ENCODE results near the gene RBM26.

The RBM26 gene

GRCh38 chr13:79289571-79289970 is 116.5 kb downstream of the RBM26 start:
- Histone ChIP-seq H3K79me2 (no peaks in the 10 kb centered on the region), H3K9ac (no peak overlapping the region), H3K27ac (no peak overlapping the region), H3K4me2 (ENCODE audit: low read length) (no peak overlapping the region), H3K4me1 (no peaks in the 10 kb centered on the region), H3K27me3 (ENCODE audit: control insufficient read depth, insufficient read depth, low read length) (no peaks in the 10 kb centered on the region), H3K9me3 (ENCODE audit: control insufficient read depth, low read length) (no peaks in the 10 kb centered on the region), H2AFZ (no peak overlapping the region), H3K4me3 (ENCODE audit: low read depth, low read length) (no peak overlapping the region), H3K36me3 (ENCODE audit: control insufficient read depth, insufficient read depth, low read length) (no peaks in the 10 kb centered on the region)
- no peak for TF ChIP-seq CTCF (IDR thresholded peaks at IDR 0.05)

- no peak for TF ChIP-seq CTCF (IDR thresholded peaks at IDR 0.05)
- H3K4me1 ChIP-seq, result no peaks in the 10 kb centered on the region
- H2AFZ ChIP-seq, result no peak overlapping the region
- no peaks in the 10 kb centered on the region for H3K36me3 ChIP-seq (ENCODE audit: control insufficient read depth, insufficient read depth, low read length)
- no peaks in the 10 kb centered on the region for H3K79me2 ChIP-seq
- H3K4me3 ChIP-seq (ENCODE audit: low read depth, low read length), result no peak overlapping the region
- no peak overlapping the region for H3K9ac ChIP-seq
- no peak overlapping the region for H3K27ac ChIP-seq
- H3K27me3 ChIP-seq (ENCODE audit: control insufficient read depth, insufficient read depth, low read length), result no peaks in the 10 kb centered on the region
- H3K4me2 ChIP-seq (ENCODE audit: low read length), result no peak overlapping the region
- H3K9me3 ChIP-seq (ENCODE audit: control insufficient read depth, low read length), result no peaks in the 10 kb centered on the region
These were observed 117.9 kb downstream of the RBM26 start for GRCh38 chr13:79287939-79288795.

- H3K4me1 ChIP-seq, result no peaks in the 10 kb centered on the region
- no peaks in the 10 kb centered on the region for H3K36me3 ChIP-seq (ENCODE audit: control insufficient read depth, insufficient read depth, low read length)
- H3K27ac ChIP-seq, result no peak overlapping the region
- H3K79me2 ChIP-seq, result no peaks in the 10 kb centered on the region
- no peak overlapping the region for H3K4me2 ChIP-seq (ENCODE audit: low read length)
- TF ChIP-seq CTCF (IDR thresholded peaks at IDR 0.05), result no peak
- H3K9ac ChIP-seq, result no peak overlapping the region
- no peaks in the 10 kb centered on the region for H3K27me3 ChIP-seq (ENCODE audit: control insufficient read depth, insufficient read depth, low read length)
- H3K9me3 ChIP-seq (ENCODE audit: control insufficient read depth, low read length), result no peaks in the 10 kb centered on the region
- H3K4me3 ChIP-seq (ENCODE audit: low read depth, low read length), result no peak overlapping the region
- no peak overlapping the region for H2AFZ ChIP-seq
These were observed 120.9 kb downstream of the RBM26 start for GRCh38 chr13:79285159-79285558.

- Histone ChIP-seq H3K9ac (no peak overlapping the region), H3K79me2 (no peaks in the 10 kb centered on the region), H3K36me3 (ENCODE audit: control insufficient read depth, insufficient read depth, low read length) (no peaks in the 10 kb centered on the region), H3K27me3 (ENCODE audit: control insufficient read depth, insufficient read depth, low read length) (no peaks in the 10 kb centered on the region), H3K9me3 (ENCODE audit: control insufficient read depth, low read length) (no peaks in the 10 kb centered on the region), H2AFZ (no peak overlapping the region), H3K4me2 (ENCODE audit: low read length) (no peak overlapping the region), H3K4me3 (ENCODE audit: low read depth, low read length) (no peak overlapping the region), H3K27ac (no peak overlapping the region), H3K4me1 (no peaks in the 10 kb centered on the region)
- TF ChIP-seq CTCF (IDR thresholded peaks at IDR 0.05), result no peak
These were observed 122.3 kb downstream of the RBM26 start for GRCh38 chr13:79283742-79284141.

- Histone ChIP-seq H3K9me3 (ENCODE audit: control insufficient read depth, low read length) (no peaks in the 10 kb centered on the region), H3K79me2 (no peaks in the 10 kb centered on the region), H3K27ac (no peak overlapping the region), H3K36me3 (ENCODE audit: control insufficient read depth, insufficient read depth, low read length) (no peaks in the 10 kb centered on the region), H2AFZ (no peak overlapping the region), H3K4me2 (ENCODE audit: low read length) (no peak overlapping the region), H3K4me1 (no peaks in the 10 kb centered on the region), H3K4me3 (ENCODE audit: low read depth, low read length) (no peak overlapping the region), H3K27me3 (ENCODE audit: control insufficient read depth, insufficient read depth, low read length) (no peaks in the 10 kb centered on the region), H3K9ac (no peak overlapping the region)
- TF ChIP-seq CTCF (IDR thresholded peaks at IDR 0.05), result no peak
These were observed 123.1 kb downstream of the RBM26 start for GRCh38 chr13:79282976-79283375.
